Parathyroid adenoma (tissue), 2 donors: ENCODE measurements around the gene BLOC1S3.
"Not testable (repeated sequence)": the region's sequence is repeated elsewhere in the genome, so short reads cannot be mapped to it uniquely, and the experiment has no call there.

ENCODE experiments used
- H2AFZ ChIP-seq: fragments of 300-600 bp; sonication (generic); one replicate; pipeline ENCODE4 v1.7.0; 2017; ENCODE audit warnings: antibody characterized with exemption, mild to moderate bottlenecking
- H3K27ac ChIP-seq: fragments of 300-600 bp; sonication (generic); one replicate; pipeline ENCODE4 v1.7.0; 2017
- H3K27me3 ChIP-seq: fragments of 300-600 bp; sonication (generic); one replicate; pipeline ENCODE4 v1.7.0; 2017; ENCODE audit warnings: low read length; ENCODE audit not compliant: control insufficient read depth, insufficient read depth
- H3K36me3 ChIP-seq: fragments of 300-600 bp; sonication (generic); one replicate; pipeline ENCODE4 v1.7.0; 2017; ENCODE audit warnings: low read length; ENCODE audit not compliant: control insufficient read depth, insufficient read depth
- H3K4me1 ChIP-seq: fragments of 300-600 bp; sonication (generic); one replicate; pipeline ENCODE4 v1.7.0; 2017; ENCODE audit warnings: control low read depth
- H3K4me2 ChIP-seq: fragments of 300-600 bp; sonication (generic); one replicate; pipeline ENCODE4 v1.7.0; 2017; ENCODE audit warnings: low read length
- H3K4me3 ChIP-seq: fragments of 300-600 bp; sonication (generic); one replicate; pipeline ENCODE4 v1.7.0; 2017; ENCODE audit warnings: low read depth, low read length
- H3K79me2 ChIP-seq: fragments of 300-600 bp; sonication (generic); one replicate; pipeline ENCODE4 v1.7.0; 2017; ENCODE audit warnings: control low read depth
- H3K9ac ChIP-seq: fragments of 300-600 bp; sonication (generic); one replicate; pipeline ENCODE4 v1.7.0; 2017; ENCODE audit warnings: mild to moderate bottlenecking
- H3K9me3 ChIP-seq: fragments of 300-600 bp; sonication (generic); one replicate; pipeline ENCODE4 v1.7.0; 2017; ENCODE audit warnings: low read length; ENCODE audit not compliant: control insufficient read depth
- TF ChIP-seq, protein P1 (sequence below): fragments of 300-600 bp; sonication (generic); IDR thresholded peaks from one replicate; pipeline ENCODE4 v1.7.0; 2017; ENCODE audit warnings: antibody characterized with exemption, mild to moderate bottlenecking
- donor health status: primary hyperparathyroidism.

Gene BLOC1S3

DNA sequence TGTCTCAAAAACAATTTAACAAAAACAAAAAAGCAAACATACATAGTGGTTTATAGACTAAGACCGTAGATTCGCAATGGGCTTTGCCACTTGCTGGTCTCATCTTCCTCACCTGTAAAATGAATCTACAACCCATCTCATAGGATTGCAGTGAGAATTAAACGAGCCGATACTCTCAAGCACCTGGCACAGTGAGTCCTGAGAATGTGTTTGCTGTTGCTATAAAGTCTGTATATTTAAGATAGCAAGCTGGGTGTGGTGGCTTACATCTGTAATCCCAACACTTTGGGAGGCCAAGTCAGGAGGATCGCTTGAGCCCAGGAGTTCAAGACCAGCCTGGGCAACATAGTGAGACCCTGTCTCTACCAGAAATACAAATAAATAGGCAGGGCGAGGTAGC lies 44.1 kb downstream of the BLOC1S3 start:
- no peak overlapping the region for H3K4me2 ChIP-seq
- no peak overlapping the region for H3K9ac ChIP-seq
- H3K27ac ChIP-seq, result no peak overlapping the region
- H3K9me3 ChIP-seq, result no peaks in the 10 kb centered on the region
- no peaks in the 10 kb centered on the region for H3K27me3 ChIP-seq
- H3K4me3 ChIP-seq, result no peak overlapping the region
- H3K4me1 ChIP-seq, result no peaks in the 10 kb centered on the region
- no peaks in the 10 kb centered on the region for H3K79me2 ChIP-seq
- TF ChIP-seq, protein P1, sequence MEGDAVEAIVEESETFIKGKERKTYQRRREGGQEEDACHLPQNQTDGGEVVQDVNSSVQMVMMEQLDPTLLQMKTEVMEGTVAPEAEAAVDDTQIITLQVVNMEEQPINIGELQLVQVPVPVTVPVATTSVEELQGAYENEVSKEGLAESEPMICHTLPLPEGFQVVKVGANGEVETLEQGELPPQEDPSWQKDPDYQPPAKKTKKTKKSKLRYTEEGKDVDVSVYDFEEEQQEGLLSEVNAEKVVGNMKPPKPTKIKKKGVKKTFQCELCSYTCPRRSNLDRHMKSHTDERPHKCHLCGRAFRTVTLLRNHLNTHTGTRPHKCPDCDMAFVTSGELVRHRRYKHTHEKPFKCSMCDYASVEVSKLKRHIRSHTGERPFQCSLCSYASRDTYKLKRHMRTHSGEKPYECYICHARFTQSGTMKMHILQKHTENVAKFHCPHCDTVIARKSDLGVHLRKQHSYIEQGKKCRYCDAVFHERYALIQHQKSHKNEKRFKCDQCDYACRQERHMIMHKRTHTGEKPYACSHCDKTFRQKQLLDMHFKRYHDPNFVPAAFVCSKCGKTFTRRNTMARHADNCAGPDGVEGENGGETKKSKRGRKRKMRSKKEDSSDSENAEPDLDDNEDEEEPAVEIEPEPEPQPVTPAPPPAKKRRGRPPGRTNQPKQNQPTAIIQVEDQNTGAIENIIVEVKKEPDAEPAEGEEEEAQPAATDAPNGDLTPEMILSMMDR, result no peak
- H3K36me3 ChIP-seq, result no peaks in the 10 kb centered on the region
- no peak overlapping the region for H2AFZ ChIP-seq

DNA sequence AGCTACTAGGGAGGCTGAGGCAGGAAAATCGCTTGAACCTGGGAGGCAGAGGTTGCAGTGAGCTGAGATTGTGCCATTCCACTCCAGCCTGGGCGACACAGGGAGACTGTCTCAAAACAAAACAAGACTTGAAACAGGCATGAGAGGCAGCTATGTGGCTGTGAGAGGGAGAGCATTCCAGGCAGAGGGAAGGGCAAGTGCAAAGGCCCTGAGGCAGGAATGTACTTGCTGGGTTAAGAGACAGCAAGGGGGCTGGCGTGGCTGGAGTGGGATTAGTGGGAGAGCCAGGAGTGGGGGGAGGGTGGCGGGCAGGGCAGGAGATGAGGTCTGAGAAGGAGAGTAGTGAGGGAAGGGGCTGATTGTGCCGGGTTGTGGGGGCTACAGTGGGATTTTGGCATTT lies 45.3 kb downstream of the BLOC1S3 start:
- H3K79me2 ChIP-seq, result no peaks in the 10 kb centered on the region
- H3K4me3 ChIP-seq, result no peak overlapping the region
- no peaks in the 10 kb centered on the region for H3K9me3 ChIP-seq
- H2AFZ ChIP-seq, result no peak overlapping the region
- no peak overlapping the region for H3K27ac ChIP-seq
- no peaks in the 10 kb centered on the region for H3K36me3 ChIP-seq
- H3K4me2 ChIP-seq, result no peak overlapping the region
- no peaks in the 10 kb centered on the region for H3K4me1 ChIP-seq
- no peaks in the 10 kb centered on the region for H3K27me3 ChIP-seq
- no peak overlapping the region for H3K9ac ChIP-seq
- TF ChIP-seq, protein P1, result no peak

DNA sequence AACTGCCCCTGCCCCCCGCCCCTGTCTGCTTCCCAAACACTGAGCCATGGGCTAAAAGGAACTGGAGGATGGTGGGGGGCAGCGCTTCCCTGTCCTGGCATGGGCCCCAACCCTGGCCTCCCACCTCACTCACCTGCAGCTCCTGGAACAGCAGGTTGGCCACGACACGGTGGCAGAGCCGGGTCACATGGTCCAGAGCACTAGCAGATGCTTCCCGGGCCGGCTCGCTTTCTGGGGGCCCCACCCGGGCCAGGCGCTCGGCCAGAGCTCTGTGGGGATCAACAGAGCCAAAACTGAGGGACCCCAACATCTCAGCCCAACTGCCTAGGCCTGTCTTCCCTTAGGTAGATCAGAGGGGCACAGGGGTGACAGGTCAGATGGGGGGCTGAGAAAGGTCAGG lies 46.1 kb downstream of the BLOC1S3 start:
- H3K9me3 ChIP-seq, result no peaks in the 10 kb centered on the region
- H3K27me3 ChIP-seq, result no peaks in the 10 kb centered on the region
- H3K9ac ChIP-seq, result no peak overlapping the region
- H2AFZ ChIP-seq, result no peak overlapping the region
- H3K79me2 ChIP-seq, result no peaks in the 10 kb centered on the region
- H3K4me2 ChIP-seq, result no peak overlapping the region
- no peak overlapping the region for H3K4me3 ChIP-seq
- no peak overlapping the region for H3K27ac ChIP-seq
- no peaks in the 10 kb centered on the region for H3K4me1 ChIP-seq
- TF ChIP-seq, protein P1, result no peak
- H3K36me3 ChIP-seq, result no peaks in the 10 kb centered on the region

DNA sequence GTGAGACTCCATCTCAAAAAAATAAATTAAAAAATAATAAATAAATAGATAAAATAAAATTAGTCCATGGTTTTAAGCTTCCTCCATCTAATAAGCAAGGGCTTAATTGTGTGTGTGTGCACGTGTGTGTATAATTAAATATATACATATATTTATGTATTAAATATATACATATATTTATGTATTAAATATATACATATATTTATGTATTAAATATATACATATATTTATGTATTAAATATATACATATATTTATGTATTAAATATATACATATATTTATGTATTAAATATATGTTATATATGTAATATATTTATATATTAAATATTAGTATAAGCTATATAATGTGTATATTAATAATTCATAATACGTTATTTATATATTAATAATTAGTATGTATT lies 50.5 kb downstream of the BLOC1S3 start:
- not testable (repeated sequence) for H2AFZ ChIP-seq, H3K79me2 ChIP-seq

More for the DNA sequence above, 50.5 kb downstream of the BLOC1S3 start:
- not testable (repeated sequence) for H3K9me3 ChIP-seq, H3K4me2 ChIP-seq, H3K9ac ChIP-seq, H3K4me1 ChIP-seq, H3K36me3 ChIP-seq, H3K27ac ChIP-seq, H3K27me3 ChIP-seq, H3K4me3 ChIP-seq
